ENCODE measurements around the gene PNMA8C.
"Not testable (repeated sequence)": the region's sequence is repeated elsewhere in the genome, so short reads cannot be mapped to it uniquely, and the experiment has no call there.

The PNMA8C gene

GRCh38 chr19:46390121-46390858, 38.4 kb downstream of the PNMA8C start:
- DNase-seq: no peak

- DNase-seq: no peak
Measured at GRCh38 chr19:46388311-46389095, 40.2 kb downstream of the PNMA8C start.

GRCh38 chr19:46387713-46388130, 41.0 kb downstream of the PNMA8C start:
- DNase-seq: no peak

- no peak for DNase-seq
Measured at GRCh38 chr19:46386996-46387712, 41.6 kb downstream of the PNMA8C start.

- DNase-seq: no peak
Measured at GRCh38 chr19:46386151-46386550, 42.6 kb downstream of the PNMA8C start.

GRCh38 chr19:46385636-46386035, 43.1 kb downstream of the PNMA8C start:
- no peak for DNase-seq

GRCh38 chr19:46384396-46384795, 44.3 kb downstream of the PNMA8C start:
- DNase-seq: no peak

GRCh38 chr19:46383846-46384245, 44.9 kb downstream of the PNMA8C start:
- DNase-seq: no peak

- DNase-seq: no peak
Measured at GRCh38 chr19:46383171-46383815, 45.4 kb downstream of the PNMA8C start.

GRCh38 chr19:46381756-46382345, 46.9 kb downstream of the PNMA8C start:
- DNase-seq: no peak

- DNase-seq: no peak
Measured at GRCh38 chr19:46381346-46381745, 47.4 kb downstream of the PNMA8C start.

- DNase-seq: no peak
Measured at GRCh38 chr19:46380690-46381089, 48.0 kb downstream of the PNMA8C start.

- DNase-seq: no peak
Measured at GRCh38 chr19:46378268-46378667, 50.5 kb downstream of the PNMA8C start.

- DNase-seq: no peak
Measured at GRCh38 chr19:46376241-46377153, 52.2 kb downstream of the PNMA8C start.

- DNase-seq: not testable (repeated sequence)
Measured at GRCh38 chr19:46375476-46376067, 53.2 kb downstream of the PNMA8C start.

Data from right kidney (tissue), 1 donor.